Thymus (tissue), 11 donors: ENCODE data around the gene PC. TPM values are rescaled to one million over a fixed set of nuclear protein-coding genes. Genes with fewer than 3 reads are reported as not detected.

Source experiments
- DNase-seq, 9 donors: peaks; one replicate each; pipeline ENCODE4 v3.0.0-alpha.2; 2013; ENCODE audit warnings: low spot score in 9 of 9, low read depth in 6 of 9, missing footprints in 1 of 9
- H3K27ac ChIP-seq, 2 donors: one replicate each; pipeline ENCODE4 v1.5.1; 2013; ENCODE audit warnings: control low read depth in 1 of 2, low read depth in 1 of 2, low read length in 1 of 2, mild to moderate bottlenecking in 1 of 2, moderate library complexity in 1 of 2
- H3K27me3 ChIP-seq, 2 donors: one replicate each; pipeline ENCODE4 v1.5.1; 2013; ENCODE audit warnings: low read length in 1 of 2; ENCODE audit not compliant: control insufficient read depth in 2 of 2, insufficient read depth in 1 of 2
- H3K36me3 ChIP-seq, 2 donors: one replicate each; pipeline ENCODE4 v1.5.1; 2013; ENCODE audit warnings: low read length in 1 of 2, mild to moderate bottlenecking in 1 of 2, moderate library complexity in 1 of 2; ENCODE audit not compliant: control insufficient read depth in 2 of 2, insufficient read depth in 2 of 2
- H3K4me1 ChIP-seq, 2 donors: one replicate each; pipeline ENCODE4 v1.5.1; 2013; ENCODE audit warnings: low read length in 2 of 2; ENCODE audit not compliant: control insufficient read depth in 2 of 2, insufficient read depth in 2 of 2
- H3K4me3 ChIP-seq, 2 donors: one replicate each; pipeline ENCODE4 v1.5.1; 2013; ENCODE audit warnings: low read length in 2 of 2, control low read depth in 1 of 2, mild to moderate bottlenecking in 1 of 2
- H3K9me3 ChIP-seq, 2 donors: one replicate each; pipeline ENCODE4 v1.5.1; 2013; ENCODE audit warnings: low read length in 1 of 2, mild to moderate bottlenecking in 1 of 2; ENCODE audit not compliant: control insufficient read depth in 2 of 2, insufficient read depth in 1 of 2
- WGBS: extraction: QIAGEN DNeasy Blood & Tissue Kit; methylation state at CpG from one replicate; pipeline ENCODE4 v1.1.7; 2013; 5-methylcytosine and 5-hydroxymethylcytosine counted together
- polyA plus RNA-seq: library from polyadenylated mRNA; stranded (reverse); fragments of 200-250 nt; gene quantifications from one replicate; pipeline ENCODE4 v1.2.3, GENCODE V29; 2013
- total RNA-seq: library from RNA; stranded (reverse); fragments of 120-200 nt; gene quantifications from one replicate; pipeline ENCODE4 v1.2.4, GENCODE V29; 2013
- donor health status: healthy.

PC gene
- total and polyA plus RNA-seq, 2 donors: 3.4 to 9.9 TPM

- 95% methylated on average over 5 of the region's 5 CpGs for WGBS
- H3K27me3 ChIP-seq: peaks cover 0 to 4% of the 10 kb centered on the region in 2 donors
- peaks cover 0 to 8% of the 10 kb centered on the region in 2 donors for H3K9me3 ChIP-seq
- no peak overlapping the region for H3K27ac ChIP-seq
- H3K36me3 ChIP-seq: no peaks in the 10 kb centered on the region
- no peaks in the 10 kb centered on the region for H3K4me1 ChIP-seq
- DNase-seq: no peak
- no peak overlapping the region for H3K4me3 ChIP-seq
Observed at GRCh38 chr11:66983275-66983924, 25.2 kb upstream of the PC start.

GRCh38 chr11:66981976-66982578 is 23.9 kb upstream of the PC start:
- Histone ChIP-seq H3K27ac (no peak overlapping the region), H3K9me3 (peaks cover 0 to 17% of the 10 kb centered on the region in 2 donors), H3K4me1 (no peaks in the 10 kb centered on the region), H3K27me3 (peaks cover 0 to 2% of the 10 kb centered on the region in 2 donors), H3K4me3 (no peak overlapping the region), H3K36me3 (no peaks in the 10 kb centered on the region)
- no peak for DNase-seq
- WGBS: 6% methylated on average over 9 of the region's 9 CpGs

DNA sequence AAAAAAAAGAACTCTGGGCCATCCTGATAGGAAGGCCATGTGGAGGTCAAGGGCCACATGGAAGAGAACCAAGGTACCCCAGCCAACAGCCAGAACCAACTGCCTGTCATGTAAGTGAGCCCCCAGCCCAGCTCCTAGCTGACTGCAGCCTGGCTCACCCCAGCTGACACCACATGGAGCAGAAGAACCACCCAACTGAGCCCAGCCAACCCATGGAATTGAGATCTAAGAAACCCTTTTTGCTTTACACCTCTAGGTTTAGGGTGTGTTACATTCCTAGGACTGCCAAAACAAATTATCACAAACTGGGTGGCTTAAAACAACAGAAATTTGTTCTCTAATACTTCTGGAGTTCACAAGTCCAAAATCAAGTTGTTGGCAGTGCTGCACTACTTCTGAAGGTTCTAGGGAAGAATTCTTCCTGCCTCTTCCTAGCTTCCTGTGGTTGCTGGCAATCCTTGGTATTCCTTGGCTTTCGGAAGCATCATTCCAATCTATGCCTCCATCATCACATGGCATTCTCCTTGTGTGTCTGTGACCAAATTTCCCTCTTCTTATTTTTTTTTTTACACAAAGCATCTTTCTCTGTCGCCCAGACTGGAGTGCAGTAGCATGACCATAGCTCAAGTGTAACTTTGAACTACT is 21.3 kb upstream of the PC start:
- no peak for DNase-seq
- Histone ChIP-seq H3K36me3 (no peaks in the 10 kb centered on the region), H3K4me1 (no peaks in the 10 kb centered on the region), H3K27me3 (peaks cover 0 to 13% of the 10 kb centered on the region in 2 donors), H3K27ac (no peak overlapping the region), H3K9me3 (peaks cover 0 to 17% of the 10 kb centered on the region in 2 donors), H3K4me3 (no peak overlapping the region)
- WGBS: 97% methylated on average over 2 of the region's 2 CpGs

DNA sequence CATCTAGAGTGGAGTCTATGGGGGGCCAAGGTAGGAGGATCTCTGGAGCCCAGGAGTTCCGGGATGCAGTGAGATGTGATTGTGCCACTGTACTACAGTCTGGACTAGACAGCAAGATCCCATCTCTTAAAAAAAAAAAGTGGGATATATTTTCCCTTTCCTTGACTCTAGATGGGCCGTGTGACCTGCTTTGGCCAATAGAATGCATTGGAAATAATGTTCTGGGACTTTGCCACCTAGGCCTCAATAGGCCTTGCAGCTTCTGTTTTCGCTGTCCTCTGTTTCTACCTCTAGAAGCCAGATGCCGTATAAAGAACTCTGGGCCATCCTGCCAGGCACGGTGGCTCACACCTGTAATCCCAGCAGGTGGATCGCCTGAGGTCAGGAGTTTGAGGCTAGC is 20.5 kb upstream of the PC start:
- no peak for DNase-seq
- Histone ChIP-seq H3K27me3 (peaks cover 0 to 13% of the 10 kb centered on the region in 2 donors), H3K4me1 (no peaks in the 10 kb centered on the region), H3K9me3 (peaks cover 0 to 17% of the 10 kb centered on the region in 2 donors), H3K36me3 (no peaks in the 10 kb centered on the region), H3K4me3 (no peak overlapping the region), H3K27ac (no peak overlapping the region)
- 96% methylated on average over 6 of the region's 6 CpGs for WGBS

- Histone ChIP-seq H3K27me3 (peaks cover 0 to 13% of the 10 kb centered on the region in 2 donors), H3K9me3 (peaks cover 0 to 17% of the 10 kb centered on the region in 2 donors), H3K27ac (no peak overlapping the region), H3K4me1 (no peaks in the 10 kb centered on the region), H3K4me3 (no peak overlapping the region), H3K36me3 (no peaks in the 10 kb centered on the region)
- no peak for DNase-seq
- 96% methylated on average over 2 of the region's 2 CpGs for WGBS
Observed at GRCh38 chr11:66978229-66978628, 20.0 kb upstream of the PC start.

GRCh38 chr11:66976925-66977324 is 18.7 kb upstream of the PC start:
- no peak overlapping the region for H3K4me3 ChIP-seq
- H3K27ac ChIP-seq: no peak overlapping the region
- 92% methylated on average over 6 of the region's 6 CpGs for WGBS
- DNase-seq: no peak
- H3K36me3 ChIP-seq: no peaks in the 10 kb centered on the region
- peaks cover 0 to 17% of the 10 kb centered on the region in 2 donors for H3K9me3 ChIP-seq
- H3K4me1 ChIP-seq: no peaks in the 10 kb centered on the region
- H3K27me3 ChIP-seq: peaks cover 0 to 13% of the 10 kb centered on the region in 2 donors

GRCh38 chr11:66976028-66976467 is 17.9 kb upstream of the PC start:
- no peak overlapping the region for H3K27ac ChIP-seq
- no peak overlapping the region for H3K4me3 ChIP-seq
- H3K9me3 ChIP-seq: peaks cover 0 to 17% of the 10 kb centered on the region in 2 donors
- peaks cover 0 to 16% of the 10 kb centered on the region in 2 donors for H3K27me3 ChIP-seq
- peak in 6 of 9 donors; percentile 15 to 48 (median 26) for DNase-seq
- H3K4me1 ChIP-seq: no peaks in the 10 kb centered on the region
- 45% methylated on average over 9 of the region's 9 CpGs for WGBS
- H3K36me3 ChIP-seq: no peaks in the 10 kb centered on the region

DNA sequence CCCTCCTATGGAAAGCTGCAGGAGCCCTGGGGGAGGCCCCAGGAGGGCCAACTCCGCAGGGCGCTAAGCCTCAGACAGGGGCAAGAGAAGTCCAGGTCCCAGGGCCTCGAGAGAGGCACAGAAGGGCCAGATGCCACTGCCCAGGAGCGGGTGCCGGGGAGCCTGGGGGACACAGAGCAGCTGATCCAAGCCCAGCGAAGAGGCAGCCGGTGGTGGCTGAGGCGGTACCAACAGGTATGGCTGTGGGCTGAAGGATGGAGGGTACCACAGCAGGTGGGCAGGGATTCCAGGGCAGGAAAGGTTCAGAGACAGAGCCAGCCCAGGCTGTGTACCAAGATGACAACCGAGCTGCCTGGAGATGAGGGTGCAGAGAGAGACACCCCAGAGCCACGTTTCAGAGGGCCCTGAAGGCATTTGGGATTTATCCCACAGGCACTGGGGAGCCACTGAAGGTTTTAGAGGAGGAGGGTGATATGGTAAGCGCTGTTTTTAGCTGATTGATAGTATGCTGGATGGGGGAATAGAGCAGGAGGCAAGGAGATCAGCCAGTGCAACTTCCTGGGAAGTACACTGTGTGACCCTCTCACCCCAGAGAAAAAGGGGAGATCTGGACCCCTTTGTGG is 17.3 kb upstream of the PC start:
- Histone ChIP-seq H3K9me3 (peaks cover 0 to 17% of the 10 kb centered on the region in 2 donors), H3K4me3 (no peak overlapping the region), H3K4me1 (no peaks in the 10 kb centered on the region), H3K27me3 (peaks cover 0 to 17% of the 10 kb centered on the region in 2 donors), H3K36me3 (no peaks in the 10 kb centered on the region), H3K27ac (no peak overlapping the region)
- WGBS: 81% methylated on average over 11 of the region's 11 CpGs
- DNase-seq: no peak
